HG03354 (cell line): ENCODE data around the gene LRTM1.

Experiments used
- ATAC-seq: cut with Tn5 transposase; IDR thresholded peaks from one replicate; pipeline ENCODE4 v1.9.1; 2021; ENCODE audit warnings: mild to moderate bottlenecking; ENCODE audit not compliant: unreplicated experiment, poor library complexity, severe bottlenecking

LRTM1 gene

GRCh38 chr3:54928046-54928770 is at the start of gene LRTM1:
TSS of gene LRTM1 (minus strand) at chr3:54928059. CDS start at chr3:54927911, 148 bp downstream.
- ATAC-seq = no peak

- no peak for ATAC-seq
Observed at GRCh38 chr3:54977439-54977838, 49.6 kb upstream of the LRTM1 start.

- no peak for ATAC-seq
Observed at GRCh38 chr3:54970895-54971294, 43.0 kb upstream of the LRTM1 start.

- ATAC-seq = no peak
Observed at GRCh38 chr3:54969652-54970051, 41.8 kb upstream of the LRTM1 start.

- no peak for ATAC-seq
Observed at GRCh38 chr3:54968546-54969172, 40.8 kb upstream of the LRTM1 start.

- ATAC-seq = no peak
Observed at GRCh38 chr3:54967731-54968161, 39.9 kb upstream of the LRTM1 start.

- no peak for ATAC-seq
Observed at GRCh38 chr3:54966979-54967378, 39.1 kb upstream of the LRTM1 start.

GRCh38 chr3:54965746-54966145 is 37.9 kb upstream of the LRTM1 start:
- no peak for ATAC-seq

- no peak for ATAC-seq
Observed at GRCh38 chr3:54964081-54964480, 36.2 kb upstream of the LRTM1 start.

- no peak for ATAC-seq
Observed at GRCh38 chr3:54963641-54964040, 35.8 kb upstream of the LRTM1 start.

- ATAC-seq = no peak
Observed at GRCh38 chr3:54962200-54962599, 34.3 kb upstream of the LRTM1 start.

- ATAC-seq = no peak
Observed at GRCh38 chr3:54960701-54961100, 32.8 kb upstream of the LRTM1 start.

- no peak for ATAC-seq
Observed at GRCh38 chr3:54960082-54960481, 32.2 kb upstream of the LRTM1 start.

- no peak for ATAC-seq
Observed at GRCh38 chr3:54957711-54958110, 29.9 kb upstream of the LRTM1 start.

- ATAC-seq = no peak
Observed at GRCh38 chr3:54955941-54956340, 28.1 kb upstream of the LRTM1 start.

GRCh38 chr3:54955496-54955895 is 27.6 kb upstream of the LRTM1 start:
- ATAC-seq = no peak

GRCh38 chr3:54954521-54954920 is 26.7 kb upstream of the LRTM1 start:
- ATAC-seq = no peak

GRCh38 chr3:54954022-54954421 is 26.2 kb upstream of the LRTM1 start:
- no peak for ATAC-seq

- ATAC-seq = no peak
Observed at GRCh38 chr3:54951405-54951804, 23.5 kb upstream of the LRTM1 start.

- no peak for ATAC-seq
Observed at GRCh38 chr3:54950391-54951003, 22.6 kb upstream of the LRTM1 start.

GRCh38 chr3:54949491-54950044 is 21.7 kb upstream of the LRTM1 start:
- no peak for ATAC-seq
